ENCODE results near the gene GPR179.
"Not testable (repeated sequence)": the region's sequence is repeated elsewhere in the genome, so short reads cannot be mapped to it uniquely, and the experiment has no call there.

Gene GPR179

GRCh38 chr17:38320482-38320881 is 23.3 kb downstream of the GPR179 start:
- no peak for DNase-seq

- DNase-seq: no peak
These were observed 26.7 kb downstream of the GPR179 start for GRCh38 chr17:38317081-38317480.

- no peak for DNase-seq
These were observed 28.3 kb downstream of the GPR179 start for GRCh38 chr17:38315497-38315896.

GRCh38 chr17:38296834-38297517 is 46.8 kb downstream of the GPR179 start, which contains the start of gene MRPL45:
Gene MRPL45 (plus strand): TSS chr17:38297168. CDS start chr17:38297184, 16 bp downstream.
- peak; percentile 97 for DNase-seq

- DNase-seq: not testable (repeated sequence)
These were observed 48.0 kb downstream of the GPR179 start for GRCh38 chr17:38295602-38296365.

- DNase-seq: not testable (repeated sequence)
These were observed 54.0 kb downstream of the GPR179 start for GRCh38 chr17:38289760-38290159.

GRCh38 chr17:38288217-38288827 is 55.4 kb downstream of the GPR179 start:
- not testable (repeated sequence) for DNase-seq

GRCh38 chr17:38286501-38287091 is 57.2 kb downstream of the GPR179 start:
- not testable (repeated sequence) for DNase-seq

GRCh38 chr17:38285994-38286393 is 57.8 kb downstream of the GPR179 start:
- not testable (repeated sequence) for DNase-seq

Measured in CD4-positive, alpha-beta T cell treated with Interleukin-15 for 1 hour (primary cell).